Measurements from ENCODE around the gene SIGLEC11. TPM values are rescaled to one million over a fixed set of nuclear protein-coding genes. Genes with fewer than 3 reads are reported as not detected.

SIGLEC11 gene
- total and polyA plus RNA-seq, 12 donors, result 11.2 to 180 (median 50.5) TPM

GRCh38 chr19:49977076-49977475, 16.1 kb upstream of the SIGLEC11 start:
- Histone ChIP-seq H3K9me3 (replicated peaks in 1 of 3) (no peaks in the 10 kb centered on the region), H3K4me3 (no peak overlapping the region), H3K27ac (no peak overlapping the region), H3K4me1 (replicated peaks in 1 of 2) (peaks cover 3 to 13% of the 10 kb centered on the region in 2 donors), H3K36me3 (replicated peaks in 1 of 2) (peaks cover 0 to 3% of the 10 kb centered on the region in 2 donors), H3K27me3 (no peaks in the 10 kb centered on the region)
- DNase-seq, result peak in 1 of 7 donors; percentile 28
- TF ChIP-seq POLR2A (IDR thresholded peaks at IDR 0.05), result no peak
- TF ChIP-seq, protein P1, sequence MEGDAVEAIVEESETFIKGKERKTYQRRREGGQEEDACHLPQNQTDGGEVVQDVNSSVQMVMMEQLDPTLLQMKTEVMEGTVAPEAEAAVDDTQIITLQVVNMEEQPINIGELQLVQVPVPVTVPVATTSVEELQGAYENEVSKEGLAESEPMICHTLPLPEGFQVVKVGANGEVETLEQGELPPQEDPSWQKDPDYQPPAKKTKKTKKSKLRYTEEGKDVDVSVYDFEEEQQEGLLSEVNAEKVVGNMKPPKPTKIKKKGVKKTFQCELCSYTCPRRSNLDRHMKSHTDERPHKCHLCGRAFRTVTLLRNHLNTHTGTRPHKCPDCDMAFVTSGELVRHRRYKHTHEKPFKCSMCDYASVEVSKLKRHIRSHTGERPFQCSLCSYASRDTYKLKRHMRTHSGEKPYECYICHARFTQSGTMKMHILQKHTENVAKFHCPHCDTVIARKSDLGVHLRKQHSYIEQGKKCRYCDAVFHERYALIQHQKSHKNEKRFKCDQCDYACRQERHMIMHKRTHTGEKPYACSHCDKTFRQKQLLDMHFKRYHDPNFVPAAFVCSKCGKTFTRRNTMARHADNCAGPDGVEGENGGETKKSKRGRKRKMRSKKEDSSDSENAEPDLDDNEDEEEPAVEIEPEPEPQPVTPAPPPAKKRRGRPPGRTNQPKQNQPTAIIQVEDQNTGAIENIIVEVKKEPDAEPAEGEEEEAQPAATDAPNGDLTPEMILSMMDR (IDR thresholded peaks at IDR 0.05), result no peak
- WGBS, 4 donors, result 87 to 92% (median 89%) methylated on average over 10 to 13 of the region's 13 CpGs
- intact Hi-C loops (cut with DNase I), result no loop called here

DNA sequence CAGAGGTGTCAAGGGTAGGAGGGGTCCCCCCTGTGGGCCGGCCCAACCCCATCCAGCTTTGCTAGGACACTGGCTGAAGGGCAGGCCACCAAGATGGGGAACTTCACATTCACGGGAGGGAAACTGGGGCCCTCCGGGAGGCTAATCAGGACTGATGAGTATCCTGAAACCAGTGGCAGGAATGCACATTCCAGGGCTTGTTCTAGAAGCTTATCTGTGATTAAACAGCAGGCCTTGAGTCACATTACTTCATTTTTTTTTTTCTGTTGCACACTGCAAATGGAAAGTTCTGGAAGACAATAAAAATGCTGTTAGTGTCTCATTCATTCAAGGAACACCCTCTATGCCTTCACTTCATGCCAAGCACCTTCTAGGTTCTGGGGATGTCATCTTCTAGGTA, 15.5 kb upstream of the SIGLEC11 start:
- H3K4me3 ChIP-seq, result no peak overlapping the region
- H3K4me1 ChIP-seq (replicated peaks in 1 of 2), result peaks cover 7 to 13% of the 10 kb centered on the region in 2 donors
- WGBS, 4 donors, result 73 to 84% (median 82%) methylated on average over 3 of the region's 3 CpGs
- intact Hi-C loops (cut with DNase I), result no loop called here
- no peaks in the 10 kb centered on the region for H3K9me3 ChIP-seq (replicated peaks in 1 of 3)
- H3K27me3 ChIP-seq, result no peaks in the 10 kb centered on the region
- no peaks in the 10 kb centered on the region for H3K36me3 ChIP-seq (replicated peaks in 1 of 2)
- TF ChIP-seq, protein P1 (IDR thresholded peaks at IDR 0.05), result no peak
- TF ChIP-seq POLR2A (IDR thresholded peaks at IDR 0.05), result no peak
- H3K27ac ChIP-seq, result no peak overlapping the region
- no peak for DNase-seq

DNA sequence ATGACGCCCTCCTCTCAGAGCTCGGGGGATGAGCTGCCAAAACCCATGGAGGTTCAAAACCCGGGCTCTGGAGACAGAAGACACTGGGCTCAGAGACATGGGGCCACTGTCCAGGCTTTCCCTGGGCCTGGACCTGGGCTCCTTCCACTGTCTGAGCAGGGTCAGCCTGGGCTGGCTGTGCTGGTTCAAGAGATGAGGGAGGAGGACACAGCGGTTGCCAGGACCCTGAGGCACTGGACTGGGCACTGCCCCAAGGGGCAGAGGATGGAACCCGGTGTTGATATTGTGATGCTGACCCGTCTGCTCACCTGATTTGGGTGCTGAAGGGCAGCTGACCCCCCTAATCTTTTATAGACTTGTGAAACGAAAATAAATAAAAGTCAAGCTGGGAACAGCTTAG, 14.1 kb upstream of the SIGLEC11 start:
- Histone ChIP-seq H3K27ac (no peak overlapping the region), H3K9me3 (replicated peaks in 1 of 3) (no peaks in the 10 kb centered on the region), H3K4me3 (no peak overlapping the region), H3K27me3 (no peaks in the 10 kb centered on the region), H3K4me1 (replicated peaks in 1 of 2) (peaks cover 7 to 13% of the 10 kb centered on the region in 2 donors), H3K36me3 (replicated peaks in 1 of 2) (no peaks in the 10 kb centered on the region)
- intact Hi-C loops (cut with DNase I), result no loop called here
- TF ChIP-seq, protein P1 (IDR thresholded peaks at IDR 0.05), result no peak
- no peak for TF ChIP-seq POLR2A (IDR thresholded peaks at IDR 0.05)
- 83 to 91% (median 89%) methylated on average over 6 to 7 of the region's 7 CpGs for WGBS, 4 donors
- no peak for DNase-seq

DNA sequence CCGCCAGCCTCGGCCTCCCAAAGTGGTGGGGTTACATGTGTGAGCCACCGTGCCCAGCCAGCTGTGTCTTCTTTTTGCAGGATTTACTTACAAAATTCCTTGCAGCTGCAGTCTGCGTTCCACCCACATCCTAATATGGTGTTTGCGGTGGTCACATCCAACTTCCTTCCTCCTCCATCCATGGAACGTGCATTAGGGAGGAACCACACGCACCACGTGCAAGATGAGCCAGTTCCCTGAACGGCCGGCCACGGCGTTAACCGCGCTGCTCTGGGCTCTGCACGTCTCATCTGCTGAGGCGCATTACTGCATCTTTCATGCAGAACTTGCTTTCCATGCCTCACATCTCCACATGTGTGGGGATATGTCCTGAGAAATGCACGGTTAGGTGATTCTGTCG, 13.0 kb upstream of the SIGLEC11 start:
- Histone ChIP-seq H3K4me1 (replicated peaks in 1 of 2) (peaks cover 7 to 13% of the 10 kb centered on the region in 2 donors), H3K9me3 (replicated peaks in 1 of 3) (no peaks in the 10 kb centered on the region), H3K36me3 (replicated peaks in 1 of 2) (no peaks in the 10 kb centered on the region), H3K4me3 (no peak overlapping the region), H3K27ac (no peak overlapping the region), H3K27me3 (no peaks in the 10 kb centered on the region)
- intact Hi-C loops (cut with DNase I), result no loop called here
- peak in 2 of 7 donors; percentile 33 for DNase-seq
- 75 to 87% (median 83%) methylated on average over 18 of the region's 18 CpGs for WGBS, 4 donors
- TF ChIP-seq, protein P1 (IDR thresholded peaks at IDR 0.05), result no peak
- no peak for TF ChIP-seq POLR2A (IDR thresholded peaks at IDR 0.05)

All from adrenal gland (tissue), 12 donors.